B cell (primary cell): ENCODE results near the gene TMC6. TPM values are rescaled to one million over a fixed set of nuclear protein-coding genes. Genes with fewer than 3 reads are reported as not detected.

Source experiments
- ATAC-seq: fragments of 200-7000 bp; cut with Tn5 transposase; one replicate; pipeline ENCODE4 v1.10.0; 2021; ENCODE audit warnings: low read depth, mild to moderate bottlenecking, moderate number of reproducible peaks, moderate library complexity
- CTCF ChIA-PET: fragments of 350-600 bp; sonication (Branson Sonifier 250); formaldehyde crosslinking; loops from one replicate; lab custom pipeline; 2021; ENCODE audit warnings: antibody characterized with exemption, inconsistent platforms; lab: Charles Lee
- POLR2A ChIA-PET: fragments of 350-600 bp; sonication (Branson Sonifier 250); formaldehyde crosslinking; loops from one replicate; lab custom pipeline; 2021; ENCODE audit warnings: antibody characterized with exemption; lab: Charles Lee
- DNase-seq: peaks from one replicate; pipeline ENCODE4 v3.0.0; 2013
- H2AFZ ChIP-seq: 2 replicates; pipeline ENCODE4 v1.6.1; 2012; ENCODE audit warnings: mild to moderate bottlenecking, low read depth, low read length; ENCODE audit not compliant: insufficient read depth, poor library complexity, severe bottlenecking
- H3K27ac ChIP-seq, 2 donors: 1 replicate in 1 of 2; 2 replicates in 1 of 2; pipeline ENCODE4 v1.5.1; 2012 to 2013; ENCODE audit warnings: low read length in 2 of 2, mild to moderate bottlenecking in 2 of 2, moderate library complexity in 1 of 2
- H3K27me3 ChIP-seq, 4 experiments: fragments of 200-600 bp in 1 of 4; sonication (generic) in 1 of 4; replicated peaks in 1 of 4; 1 replicate in 2 of 4; 2 replicates in 2 of 4; pipeline versions ENCODE4 v1.6.1 to v1.7.0; 2013 to 2016; ENCODE audit warnings: low read length in 3 of 4, mild to moderate bottlenecking in 2 of 4, mixed read lengths in 1 of 4, moderate library complexity in 1 of 4; ENCODE audit not compliant: insufficient read depth in 4 of 4, control insufficient read depth in 3 of 4; ENCODE audit errors: control extremely low read depth in 1 of 4
- H3K36me3 ChIP-seq, 2 experiments: replicated peaks in 1 of 2; 1 replicate in 1 of 2; 2 replicates in 1 of 2; pipeline versions ENCODE4 v1.6.1 to v1.7.1; 2013; ENCODE audit warnings: low read length in 1 of 2; ENCODE audit not compliant: insufficient read depth in 2 of 2, control insufficient read depth in 1 of 2; ENCODE audit errors: control extremely low read depth in 1 of 2, extremely low read depth in 1 of 2
- H3K4me1 ChIP-seq, 2 donors: fragments of 200-600 bp in 1 of 2; sonication (generic) in 1 of 2; 1 replicate in 1 of 2; 2 replicates in 1 of 2; pipeline versions ENCODE4 v1.5.1 to v1.6.1; 2013 to 2017; ENCODE audit warnings: low read length in 2 of 2; ENCODE audit not compliant: control insufficient read depth in 2 of 2, insufficient read depth in 2 of 2
- H3K4me2 ChIP-seq: replicated peaks from 2 replicates; pipeline ENCODE3; 2012; ENCODE audit warnings: mild to moderate bottlenecking, low read depth, low read length; ENCODE audit not compliant: poor library complexity, severe bottlenecking
- H3K4me3 ChIP-seq, 5 experiments: fragments of 200-600 bp in 1 of 5; sonication (generic) in 1 of 5; 1 replicate in 3 of 5; 2 replicates in 2 of 5; pipeline versions ENCODE4 v1.5.1 to v1.7.0; 2011 to 2016; ENCODE audit warnings: low read length in 4 of 5, mild to moderate bottlenecking in 4 of 5, low read depth in 2 of 5, control low read depth in 1 of 5, moderate library complexity in 1 of 5; ENCODE audit not compliant: insufficient read depth in 1 of 5; ENCODE audit errors: control extremely low read depth in 1 of 5, extremely low read depth in 1 of 5
- H3K79me2 ChIP-seq: fragments of 200-600 bp; sonication (generic); one replicate; pipeline ENCODE4 v1.6.0; 2016; ENCODE audit warnings: low read length; ENCODE audit not compliant: control insufficient read depth, insufficient read depth
- H3K9ac ChIP-seq: fragments of 200-600 bp; sonication (generic); 2 replicates; pipeline ENCODE4 v1.6.1; 2017; ENCODE audit warnings: mild to moderate bottlenecking, low read length, moderate library complexity
- H3K9me3 ChIP-seq, 3 donors: one replicate each; pipeline versions ENCODE4 v1.6.1 to v1.7.1; 2013; ENCODE audit warnings: low read length in 2 of 3; ENCODE audit not compliant: control insufficient read depth in 2 of 3, insufficient read depth in 1 of 3; ENCODE audit errors: control extremely low read depth in 1 of 3
- H4K20me1 ChIP-seq: 2 replicates; pipeline ENCODE4 v1.6.0; 2012; ENCODE audit warnings: mild to moderate bottlenecking, low read length; ENCODE audit not compliant: insufficient read depth, control insufficient read depth, poor library complexity, severe bottlenecking
- H3K27ac Mint-ChIP-seq: one replicate; pipeline ENCODE4 v1.8.0; 2021; ENCODE audit warnings: mixed read lengths
- H3K27me3 Mint-ChIP-seq: one replicate; pipeline ENCODE4 v1.8.0; 2021; ENCODE audit warnings: mixed read lengths
- H3K4me1 Mint-ChIP-seq: one replicate; pipeline ENCODE4 v1.8.0; 2021; ENCODE audit warnings: mixed read lengths
- H3K4me3 Mint-ChIP-seq: one replicate; pipeline ENCODE4 v1.8.0; 2021; ENCODE audit warnings: mixed read lengths
- H3K9me3 Mint-ChIP-seq: one replicate; pipeline ENCODE4 v1.8.0; 2022; ENCODE audit warnings: mixed read lengths; ENCODE audit not compliant: insufficient read depth
- EZH2 ChIP-seq: IDR thresholded peaks from 2 replicates; pipeline ENCODE4 v1.6.1; 2012; ENCODE audit warnings: borderline replicate concordance, low read depth, mild to moderate bottlenecking, moderate library complexity, low read length; ENCODE audit not compliant: insufficient read depth, poor library complexity, severe bottlenecking
- WGBS: methylation state at CpG from one replicate; pipeline ENCODE4 v1.1.5; 2013; ENCODE audit warnings: missing lambda C conversion rate; ENCODE audit not compliant: insufficient coverage; 5-methylcytosine and 5-hydroxymethylcytosine counted together
- intact Hi-C: fragments of 100-400 bp; cut with micrococcal nuclease; formaldehyde crosslinking; loops from one replicate; pipeline ENCODE4 v1.10.0; 2022
- polyA plus RNA-seq: library from polyadenylated mRNA; depleted of rRNA; stranded (reverse); fragments of >200 nt; gene quantifications from 2 replicates; pipeline ENCODE4 v1.2.3, GENCODE V29; 2012
- total RNA-seq, 2 donors: library from RNA; stranded (reverse); fragments of 120-200 nt in 1 of 2; gene quantifications; 1 replicate in 1 of 2; 2 replicates in 1 of 2; pipeline versions ENCODE4 v1.2.3 to v1.2.4, GENCODE V29; 2013 to 2022
- TF ChIP-seq, protein P1 (sequence below): fragments of 200-600 bp; IDR thresholded peaks from one replicate; pipeline ENCODE4 v1.8.0; 2022; ENCODE audit warnings: antibody characterized with exemption, mild to moderate bottlenecking

The TMC6 gene
- total and polyA plus RNA-seq, 2 donors (not counting 1 experiment from before 2014, with no cell fraction given), result 374 to 891 TPM

GRCh38 chr17:78096093-78096492 lies 32.5 kb downstream of the TMC6 start:
- WGBS, result 100% methylated on average over 3 of the region's 9 CpGs
- Histone ChIP-seq H3K4me3 (no peak overlapping the region), H3K4me2 (no peak overlapping the region), H3K4me1 (no peaks in the 10 kb centered on the region), H3K9me3 (no peaks in the 10 kb centered on the region), H3K27me3 (no peaks in the 10 kb centered on the region), H3K79me2 (no peaks in the 10 kb centered on the region), H2AFZ (no peak overlapping the region), H3K27ac (no peak overlapping the region), H4K20me1 (no peaks in the 10 kb centered on the region), H3K36me3 (peaks cover 4 to 80% of the 10 kb centered on the region in 2 experiments), H3K9ac (no peak overlapping the region)
- H3K27me3 Mint-ChIP-seq, result no peaks in the 10 kb centered on the region
- intact Hi-C loops, result no loop called here
- no peak overlapping the region for H3K27ac Mint-ChIP-seq
- no peaks in the 10 kb centered on the region for H3K4me1 Mint-ChIP-seq
- POLR2A ChIA-PET, result no interaction called here
- DNase-seq (no peak), ATAC-seq (no peak)
- no peaks in the 10 kb centered on the region for H3K9me3 Mint-ChIP-seq
- no peak for TF ChIP-seq EZH2
- TF ChIP-seq, protein P1, sequence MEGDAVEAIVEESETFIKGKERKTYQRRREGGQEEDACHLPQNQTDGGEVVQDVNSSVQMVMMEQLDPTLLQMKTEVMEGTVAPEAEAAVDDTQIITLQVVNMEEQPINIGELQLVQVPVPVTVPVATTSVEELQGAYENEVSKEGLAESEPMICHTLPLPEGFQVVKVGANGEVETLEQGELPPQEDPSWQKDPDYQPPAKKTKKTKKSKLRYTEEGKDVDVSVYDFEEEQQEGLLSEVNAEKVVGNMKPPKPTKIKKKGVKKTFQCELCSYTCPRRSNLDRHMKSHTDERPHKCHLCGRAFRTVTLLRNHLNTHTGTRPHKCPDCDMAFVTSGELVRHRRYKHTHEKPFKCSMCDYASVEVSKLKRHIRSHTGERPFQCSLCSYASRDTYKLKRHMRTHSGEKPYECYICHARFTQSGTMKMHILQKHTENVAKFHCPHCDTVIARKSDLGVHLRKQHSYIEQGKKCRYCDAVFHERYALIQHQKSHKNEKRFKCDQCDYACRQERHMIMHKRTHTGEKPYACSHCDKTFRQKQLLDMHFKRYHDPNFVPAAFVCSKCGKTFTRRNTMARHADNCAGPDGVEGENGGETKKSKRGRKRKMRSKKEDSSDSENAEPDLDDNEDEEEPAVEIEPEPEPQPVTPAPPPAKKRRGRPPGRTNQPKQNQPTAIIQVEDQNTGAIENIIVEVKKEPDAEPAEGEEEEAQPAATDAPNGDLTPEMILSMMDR, result no peak
- CTCF ChIA-PET, result interaction anchor here (0.5 to 1.6 kb wide), 2 partner anchors 11 to 154 kb away, joined by 3 read pairs; no protein-coding TSS in a partner anchor
- H3K4me3 Mint-ChIP-seq, result no peak overlapping the region

GRCh38 chr17:78095035-78095434 lies 33.5 kb downstream of the TMC6 start:
- Histone ChIP-seq H3K79me2 (no peaks in the 10 kb centered on the region), H3K36me3 (peaks cover 4 to 85% of the 10 kb centered on the region in 2 experiments), H3K4me2 (no peak overlapping the region), H3K4me3 (no peak overlapping the region), H4K20me1 (no peaks in the 10 kb centered on the region), H2AFZ (no peak overlapping the region), H3K9me3 (no peaks in the 10 kb centered on the region), H3K9ac (no peak overlapping the region), H3K4me1 (no peaks in the 10 kb centered on the region), H3K27ac (no peak overlapping the region), H3K27me3 (no peaks in the 10 kb centered on the region)
- Mint-ChIP-seq H3K27ac (no peak overlapping the region), H3K9me3 (no peaks in the 10 kb centered on the region), H3K4me1 (no peaks in the 10 kb centered on the region), H3K27me3 (no peaks in the 10 kb centered on the region), H3K4me3 (no peak overlapping the region)
- 97% methylated on average over 6 of the region's 6 CpGs for WGBS
- ChIA-PET CTCF (interaction anchor here (1.6 kb wide), 1 partner anchor 10 kb away, joined by 3 read pairs; no protein-coding TSS in a partner anchor), POLR2A (interaction anchor here (0.6 kb wide), 1 partner anchor 10 kb away, joined by 8 read pairs; no protein-coding TSS in a partner anchor)
- intact Hi-C loops, result no loop called here
- no peak for DNase-seq
- no peak for ATAC-seq
- TF ChIP-seq, protein P1, result no peak
- TF ChIP-seq EZH2, result no peak
